Loucy (cell line): ENCODE data around the gene MAB21L4.

Experiments used
- H2AFZ ChIP-seq: fragments of 200-600 bp; sonication (generic); 2 replicates; pipeline ENCODE4 v1.6.0; 2016; ENCODE audit warnings: antibody characterized with exemption, mild to moderate bottlenecking, low read length, moderate library complexity
- H3F3A ChIP-seq: fragments of 200-600 bp; 2 replicates; pipeline ENCODE4 v1.6.0; 2016; ENCODE audit warnings: antibody characterized with exemption, low read depth, mild to moderate bottlenecking
- H3K27me3 ChIP-seq: fragments of 200-600 bp; sonication (generic); 2 replicates; pipeline ENCODE4 v1.6.1; 2014; ENCODE audit warnings: low read length, mild to moderate bottlenecking; ENCODE audit not compliant: insufficient read depth, poor library complexity, severe bottlenecking
- H3K36me3 ChIP-seq: fragments of 200-600 bp; sonication (generic); 2 replicates; pipeline ENCODE4 v1.6.1; 2016; ENCODE audit warnings: low read length; ENCODE audit not compliant: insufficient read depth
- H3K4me1 ChIP-seq: fragments of 200-600 bp; sonication (generic); 2 replicates; pipeline ENCODE4 v1.5.1; 2014; ENCODE audit warnings: low read length, mild to moderate bottlenecking; ENCODE audit not compliant: insufficient read depth, poor library complexity, severe bottlenecking
- H3K4me2 ChIP-seq: fragments of 200-600 bp; sonication (generic); 2 replicates; pipeline ENCODE4 v1.6.0; 2014; ENCODE audit warnings: antibody characterized with exemption, low read length, low read depth, mild to moderate bottlenecking; ENCODE audit not compliant: poor library complexity, severe bottlenecking
- H3K4me3 ChIP-seq: fragments of 200-600 bp; sonication (generic); 2 replicates; pipeline ENCODE4 v1.5.1; 2014; ENCODE audit warnings: low read length, mild to moderate bottlenecking, mixed read lengths; ENCODE audit not compliant: poor library complexity, severe bottlenecking
- H3K79me2 ChIP-seq: fragments of 200-600 bp; sonication (generic); 2 replicates; pipeline ENCODE4 v1.6.1; 2014; ENCODE audit warnings: low read length; ENCODE audit not compliant: insufficient read depth
- H3K9ac ChIP-seq: fragments of 200-600 bp; sonication (generic); 2 replicates; pipeline ENCODE4 v1.6.0; 2014; ENCODE audit warnings: mild to moderate bottlenecking, low read depth, low read length, moderate library complexity; ENCODE audit not compliant: poor library complexity, severe bottlenecking
- H3K9me2 ChIP-seq: fragments of 200-600 bp; sonication (generic); replicated peaks from 2 replicates; pipeline ENCODE4 v1.6.1; 2016; ENCODE audit warnings: low read depth, low read length, mixed read lengths
- H3K9me3 ChIP-seq: fragments of 200-600 bp; sonication (generic); 2 replicates; pipeline ENCODE4 v1.6.1; 2014; ENCODE audit warnings: mild to moderate bottlenecking, antibody characterized with exemption, low read length, low read depth; ENCODE audit not compliant: insufficient read depth
- H4K20me1 ChIP-seq: fragments of 200-600 bp; sonication (generic); 2 replicates; pipeline ENCODE4 v1.6.0; 2014; ENCODE audit warnings: antibody characterized with exemption, low read length, mild to moderate bottlenecking; ENCODE audit not compliant: insufficient read depth, poor library complexity, severe bottlenecking
- EZH2phosphoT487 ChIP-seq: fragments of 200-600 bp; IDR thresholded peaks from 2 replicates; pipeline ENCODE4 v1.6.1; 2018; ENCODE audit warnings: antibody characterized with exemption, mild to moderate bottlenecking, moderate library complexity, borderline replicate concordance
- TF ChIP-seq, protein P1 (sequence below): fragments of 200-600 bp; sonication (generic); conservative IDR thresholded peaks from 2 replicates; pipeline ENCODE4 v1.5.1; 2014; ENCODE audit warnings: mild to moderate bottlenecking, antibody characterized with exemption, low read length

MAB21L4 gene

DNA sequence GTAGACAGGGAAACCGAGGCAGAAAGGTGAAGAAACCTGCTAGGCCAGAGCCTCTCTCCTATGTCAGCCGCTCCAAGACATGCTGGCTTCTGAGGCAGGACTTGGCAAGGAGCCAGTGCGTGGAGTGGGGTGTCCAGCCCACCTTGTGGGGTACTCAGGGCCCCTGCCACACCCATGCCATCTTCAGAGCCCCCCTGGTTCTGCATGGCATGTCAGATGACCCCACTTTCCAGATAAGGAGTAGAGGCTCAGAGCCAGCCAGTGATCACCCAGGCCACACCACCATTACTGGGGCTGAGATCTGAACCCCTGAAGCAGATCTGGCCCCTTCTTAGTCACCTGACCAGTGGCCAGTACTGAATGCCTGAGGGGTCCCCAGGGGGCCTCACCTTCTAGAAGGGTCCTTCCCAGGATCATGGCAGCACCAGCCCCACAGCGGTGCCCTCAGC is 24.9 kb upstream of the MAB21L4 start:
- no peak for TF ChIP-seq EZH2phosphoT487
- TF ChIP-seq, protein P1, sequence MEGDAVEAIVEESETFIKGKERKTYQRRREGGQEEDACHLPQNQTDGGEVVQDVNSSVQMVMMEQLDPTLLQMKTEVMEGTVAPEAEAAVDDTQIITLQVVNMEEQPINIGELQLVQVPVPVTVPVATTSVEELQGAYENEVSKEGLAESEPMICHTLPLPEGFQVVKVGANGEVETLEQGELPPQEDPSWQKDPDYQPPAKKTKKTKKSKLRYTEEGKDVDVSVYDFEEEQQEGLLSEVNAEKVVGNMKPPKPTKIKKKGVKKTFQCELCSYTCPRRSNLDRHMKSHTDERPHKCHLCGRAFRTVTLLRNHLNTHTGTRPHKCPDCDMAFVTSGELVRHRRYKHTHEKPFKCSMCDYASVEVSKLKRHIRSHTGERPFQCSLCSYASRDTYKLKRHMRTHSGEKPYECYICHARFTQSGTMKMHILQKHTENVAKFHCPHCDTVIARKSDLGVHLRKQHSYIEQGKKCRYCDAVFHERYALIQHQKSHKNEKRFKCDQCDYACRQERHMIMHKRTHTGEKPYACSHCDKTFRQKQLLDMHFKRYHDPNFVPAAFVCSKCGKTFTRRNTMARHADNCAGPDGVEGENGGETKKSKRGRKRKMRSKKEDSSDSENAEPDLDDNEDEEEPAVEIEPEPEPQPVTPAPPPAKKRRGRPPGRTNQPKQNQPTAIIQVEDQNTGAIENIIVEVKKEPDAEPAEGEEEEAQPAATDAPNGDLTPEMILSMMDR, result no peak

DNA sequence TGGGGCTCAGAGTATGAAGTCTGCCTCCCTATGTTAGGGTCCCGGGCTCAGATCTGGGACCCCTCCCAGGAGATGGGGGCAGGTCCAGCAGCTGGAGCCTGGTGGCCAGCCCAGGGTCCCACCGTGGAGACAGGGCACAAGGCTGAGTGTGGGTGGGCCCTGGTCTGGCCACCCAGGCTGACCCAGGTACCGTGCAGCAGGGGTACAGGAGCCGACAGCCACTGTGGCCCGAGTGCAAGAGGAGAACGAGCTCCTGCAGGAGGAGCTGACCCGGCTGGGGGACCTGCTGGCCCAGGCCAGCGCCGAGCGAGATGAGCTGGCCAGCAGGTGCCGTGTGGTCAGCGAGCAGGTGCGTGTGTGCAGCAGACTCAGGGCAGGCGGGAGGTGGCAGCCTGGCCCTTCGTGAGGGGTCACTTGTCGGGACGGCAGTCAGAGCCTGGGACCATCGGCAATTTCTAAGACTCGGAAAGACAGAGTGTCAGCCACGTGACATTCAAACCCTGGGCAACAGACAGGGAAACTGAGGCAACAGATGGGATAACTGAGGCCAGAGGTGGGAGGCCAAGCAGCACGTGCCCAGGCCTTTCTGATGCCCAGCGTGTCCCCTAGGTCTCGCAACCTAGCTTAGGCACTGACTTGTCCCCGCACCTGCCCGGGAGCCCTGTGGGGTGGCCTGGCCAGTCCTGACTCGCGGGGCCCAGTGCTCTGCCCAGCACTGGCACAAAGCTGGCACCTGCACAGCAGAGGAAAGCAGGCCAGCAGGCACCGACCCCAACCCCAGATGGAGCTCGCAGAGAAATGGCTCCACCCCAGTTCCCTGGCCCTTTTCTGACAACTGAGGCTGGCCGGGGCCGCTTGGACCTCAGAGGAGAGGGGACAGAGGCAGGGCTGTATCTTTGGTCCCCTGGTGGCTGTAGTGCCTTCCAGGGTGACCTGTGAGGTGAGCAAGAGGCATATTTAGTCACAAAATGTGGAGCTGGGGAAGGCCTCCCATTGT is 24.1 kb upstream of the MAB21L4 start:
- Histone ChIP-seq H3K4me3 (no peak overlapping the region), H3K36me3 (no peaks in the 10 kb centered on the region), H4K20me1 (no peaks in the 10 kb centered on the region), H3F3A (no peaks in the 10 kb centered on the region), H3K27me3 (no peaks in the 10 kb centered on the region), H3K9ac (no peak overlapping the region), H2AFZ (no peak overlapping the region), H3K4me1 (no peaks in the 10 kb centered on the region), H3K79me2 (no peaks in the 10 kb centered on the region), H3K4me2 (no peak overlapping the region), H3K9me2 (no peaks in the 10 kb centered on the region), H3K9me3 (no peaks in the 10 kb centered on the region)
- no peak for TF ChIP-seq EZH2phosphoT487
- TF ChIP-seq, protein P1, result no peak

More for the DNA sequence above, 24.9 kb upstream of the MAB21L4 start:
- no peak overlapping the region for H3K4me3 ChIP-seq
- no peak overlapping the region for H2AFZ ChIP-seq
- no peak overlapping the region for H3K4me2 ChIP-seq
- no peaks in the 10 kb centered on the region for H4K20me1 ChIP-seq
- no peaks in the 10 kb centered on the region for H3K36me3 ChIP-seq
- H3K9me3 ChIP-seq, result no peaks in the 10 kb centered on the region
- H3K9me2 ChIP-seq, result no peaks in the 10 kb centered on the region
- H3K27me3 ChIP-seq, result no peaks in the 10 kb centered on the region
- H3K9ac ChIP-seq, result no peak overlapping the region
- no peaks in the 10 kb centered on the region for H3K4me1 ChIP-seq
- H3K79me2 ChIP-seq, result no peaks in the 10 kb centered on the region
- no peaks in the 10 kb centered on the region for H3F3A ChIP-seq

DNA sequence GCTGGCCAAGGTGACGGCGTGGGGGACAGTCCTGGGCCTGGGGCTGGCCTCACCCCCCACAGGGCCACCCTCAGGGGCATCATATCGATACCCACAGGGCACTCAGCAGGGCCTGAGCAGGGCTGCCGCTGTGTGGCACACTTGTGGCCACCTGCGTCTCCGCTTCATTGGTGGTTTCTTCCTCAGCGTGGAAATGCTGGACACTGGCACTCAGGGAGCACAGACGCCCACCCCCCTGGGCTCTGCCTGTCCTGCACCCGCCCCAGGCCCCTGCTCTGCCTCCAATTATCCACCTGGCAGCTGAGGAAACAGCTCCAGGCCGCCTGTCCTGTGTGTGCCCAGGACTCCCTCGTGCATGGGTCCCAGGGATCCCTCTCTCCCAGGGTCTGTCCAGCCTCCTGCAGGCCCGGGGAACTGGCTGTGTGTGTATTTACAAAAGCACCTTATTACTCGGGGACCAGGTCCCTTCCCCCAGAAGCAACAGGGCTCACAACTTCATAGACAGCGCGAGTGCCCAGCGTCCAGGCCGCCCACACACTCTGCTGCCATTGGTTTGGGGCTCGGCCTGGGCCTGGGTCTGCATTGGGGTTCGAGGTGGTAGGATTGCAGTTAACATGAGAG is 23.3 kb upstream of the MAB21L4 start:
- no peaks in the 10 kb centered on the region for H3K4me1 ChIP-seq
- no peaks in the 10 kb centered on the region for H3F3A ChIP-seq
- H3K36me3 ChIP-seq, result no peaks in the 10 kb centered on the region
- no peaks in the 10 kb centered on the region for H3K9me2 ChIP-seq
- no peaks in the 10 kb centered on the region for H4K20me1 ChIP-seq
- TF ChIP-seq EZH2phosphoT487, result no peak
- TF ChIP-seq, protein P1, result no peak
- H3K79me2 ChIP-seq, result no peaks in the 10 kb centered on the region
- H3K4me2 ChIP-seq, result no peak overlapping the region
- no peak overlapping the region for H3K4me3 ChIP-seq
- no peaks in the 10 kb centered on the region for H3K27me3 ChIP-seq
- H3K9me3 ChIP-seq, result no peaks in the 10 kb centered on the region
- no peak overlapping the region for H2AFZ ChIP-seq
- H3K9ac ChIP-seq, result no peak overlapping the region
